ENCODE measurements around the gene KCNF1. TPM values are rescaled to one million over a fixed set of nuclear protein-coding genes. Genes with fewer than 3 reads are reported as not detected.

KCNF1 gene
- total RNA-seq, 1 experiment from 2014 or later, result 3.2 TPM

- no peak overlapping the region for H2BK5ac ChIP-seq (ENCODE audit: insufficient read length, low read length)
- H2BK20ac ChIP-seq (ENCODE audit: low read depth, low read length, poor library complexity, severe bottlenecking), result no peak overlapping the region
- H4K5ac ChIP-seq (ENCODE audit: insufficient read length, low read depth, low read length), result no peak overlapping the region
- no peak overlapping the region for H2AFZ ChIP-seq (ENCODE audit: low read length)
- H3K9me3 ChIP-seq (ENCODE audit: control insufficient read depth, low read depth, low read length), result no peaks in the 10 kb centered on the region
- H3K18ac ChIP-seq (ENCODE audit: insufficient read length, low read depth, low read length), result no peak overlapping the region
- H3K4me1 ChIP-seq (ENCODE audit: insufficient read depth, low read length), result no peaks in the 10 kb centered on the region
- no peak overlapping the region for H4K8ac ChIP-seq (replicated peaks; ENCODE audit: insufficient read length, low read depth, low read length)
- H3K27ac ChIP-seq (ENCODE audit: insufficient read length, low read depth, low read length), result no peak overlapping the region
- H3K4me2 ChIP-seq (ENCODE audit: insufficient read depth, insufficient read length, low read length), result no peak overlapping the region
- no peak for DNase-seq
- H3K9me3 Mint-ChIP-seq, result no peaks in the 10 kb centered on the region
- H3K4me1 Mint-ChIP-seq, result peaks cover 11 to 19% of the 10 kb centered on the region in 2 experiments
- H3K14ac ChIP-seq (ENCODE audit: insufficient read depth, low read length), result no peak overlapping the region
- H3K4me3 Mint-ChIP-seq, result no peak overlapping the region
- H3K27ac Mint-ChIP-seq, result no peak overlapping the region
- no peaks in the 10 kb centered on the region for H3K79me1 ChIP-seq (ENCODE audit: insufficient read depth, low read depth, low read length, poor library complexity, severe bottlenecking)
- TF ChIP-seq CTCF (conservative IDR thresholded peaks at IDR 0.05), result no peak
- H2BK15ac ChIP-seq (ENCODE audit: low read depth, low read length), result no peak overlapping the region
- H3K27me3 ChIP-seq (ENCODE audit: insufficient read depth, low read length), result no peaks in the 10 kb centered on the region
- H4K91ac ChIP-seq (ENCODE audit: insufficient read length, low read depth, low read length), result no peak overlapping the region
- no peak overlapping the region for H2BK12ac ChIP-seq (ENCODE audit: insufficient read length, low read depth, low read length)
- H3K56ac ChIP-seq (ENCODE audit: insufficient read length, low read depth, low read length), result no peak overlapping the region
- H3K23me2 ChIP-seq (ENCODE audit: insufficient read length, low read depth, low read length, poor library complexity, severe bottlenecking), result no peaks in the 10 kb centered on the region
- H3K36me3 Mint-ChIP-seq (ENCODE audit: insufficient read depth in 1 of 3, low read depth in 3 of 3), result no peaks in the 10 kb centered on the region
- no peak overlapping the region for H3K23ac ChIP-seq (ENCODE audit: insufficient read length, low read depth, low read length)
- H3T11ph ChIP-seq (ENCODE audit: low read length), result no peak overlapping the region
- H3K27me3 Mint-ChIP-seq (ENCODE audit: low read depth), result peaks cover 7% of the 10 kb centered on the region
- H3K9ac ChIP-seq (ENCODE audit: extremely low read depth, insufficient read length, low read length), result no peak overlapping the region
- no peaks in the 10 kb centered on the region for H4K20me1 ChIP-seq (ENCODE audit: control insufficient read depth, insufficient read depth, insufficient read length)
- H3K79me2 ChIP-seq (ENCODE audit: insufficient read depth, low read length), result no peaks in the 10 kb centered on the region
- no peak overlapping the region for H2AK5ac ChIP-seq (ENCODE audit: insufficient read length, low read length)
- H2BK120ac ChIP-seq (ENCODE audit: low read depth, low read length, poor library complexity, severe bottlenecking), result no peak overlapping the region
- H3K4ac ChIP-seq (ENCODE audit: low read depth, low read length), result no peak overlapping the region
These were observed 19.4 kb upstream of the KCNF1 start for GRCh38 chr2:10892316-10892715.

All from H9 (cell line).